NT2/D1 (cell line): ENCODE results near the gene CARD16.
"Not testable (repeated sequence)": the region's sequence is repeated elsewhere in the genome, so short reads cannot be mapped to it uniquely, and the experiment has no call there.

Experiments used
- DNase-seq: peaks from one replicate; pipeline ENCODE4 v3.0.0-alpha.2; 2011; ENCODE audit warnings: low read depth, low spot score
- H3K27me3 ChIP-seq: 2 replicates; pipeline ENCODE4 v1.6.0; 2011; ENCODE audit warnings: mild to moderate bottlenecking; ENCODE audit not compliant: insufficient read length, insufficient read depth
- H3K36me3 ChIP-seq: 2 replicates; pipeline ENCODE4 v1.6.1; 2011; ENCODE audit warnings: mild to moderate bottlenecking, low read length, mixed read lengths; ENCODE audit not compliant: insufficient read depth, insufficient read length
- H3K4me1 ChIP-seq: 2 replicates; pipeline ENCODE4 v1.5.1; 2011; ENCODE audit not compliant: insufficient read depth, insufficient read length
- H3K4me3 ChIP-seq: 2 replicates; pipeline ENCODE4 v1.5.1; 2011; ENCODE audit warnings: low read depth; ENCODE audit not compliant: insufficient read length
- H3K9ac ChIP-seq: 2 replicates; pipeline ENCODE4 v1.6.0; 2011; ENCODE audit warnings: low read depth; ENCODE audit not compliant: insufficient read length
- H3K9me3 ChIP-seq: 2 replicates; pipeline ENCODE4 v1.5.1; 2011; ENCODE audit warnings: mild to moderate bottlenecking, low read length; ENCODE audit not compliant: insufficient read depth
- SUZ12 ChIP-seq: IDR thresholded peaks from 2 replicates; pipeline ENCODE4 v1.6.1; 2011; ENCODE audit not compliant: insufficient read length, insufficient read depth; ENCODE audit errors: extremely low read depth
- YY1 ChIP-seq: IDR thresholded peaks from 2 replicates; pipeline ENCODE4 v1.6.1; 2011; ENCODE audit not compliant: insufficient read length, insufficient read depth
- ZNF274 ChIP-seq: IDR thresholded peaks from 2 replicates; pipeline ENCODE4 v1.6.1; 2011; ENCODE audit warnings: mild to moderate bottlenecking, low read depth, low read length

Gene CARD16

DNA sequence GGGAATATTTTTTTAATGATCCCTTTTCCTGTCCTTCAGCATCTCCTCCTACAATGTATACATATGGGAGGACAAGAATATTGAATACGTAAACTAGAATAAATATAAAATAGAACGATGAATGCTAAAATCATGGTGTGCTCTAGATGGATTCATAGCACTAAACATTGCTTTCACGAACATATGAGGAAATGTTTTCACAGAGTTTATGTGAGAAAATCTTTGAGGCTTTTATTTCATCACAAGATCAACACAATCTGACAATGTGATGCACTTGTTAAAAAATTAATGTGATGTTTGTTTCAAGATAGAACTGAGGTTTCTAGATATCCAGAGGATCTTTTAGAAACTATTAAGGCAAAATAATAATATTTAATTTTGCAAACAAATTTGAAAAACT lies 3.0 kb downstream of the CARD16 start:
- no peaks in the 10 kb centered on the region for H3K36me3 ChIP-seq
- no peaks in the 10 kb centered on the region for H3K9me3 ChIP-seq
- TF ChIP-seq YY1 (no peak), SUZ12 (no peak), ZNF274 (no peak)
- DNase-seq = no peak
- no peaks in the 10 kb centered on the region for H3K4me1 ChIP-seq
- no peaks in the 10 kb centered on the region for H3K27me3 ChIP-seq
- H3K9ac ChIP-seq = no peak overlapping the region
- H3K4me3 ChIP-seq = no peak overlapping the region

- Histone ChIP-seq H3K27me3 (no peaks in the 10 kb centered on the region), H3K9ac (no peak overlapping the region), H3K9me3 (no peaks in the 10 kb centered on the region), H3K36me3 (no peaks in the 10 kb centered on the region), H3K4me1 (no peaks in the 10 kb centered on the region), H3K4me3 (no peak overlapping the region)
- no peak for DNase-seq
- TF ChIP-seq ZNF274 (no peak), YY1 (no peak), SUZ12 (no peak)
Measured at GRCh38 chr11:105040703-105041102, 4.4 kb downstream of the CARD16 start.

GRCh38 chr11:105034813-105035620 lies 10.1 kb downstream of the CARD16 start, which contains the start of gene CASP1:
TSS of gene CASP1 (minus strand) at chr11:105035144. CDS start at chr11:105035113, 31 bp downstream.
- H3K4me1 ChIP-seq = no peaks in the 10 kb centered on the region
- no peak for TF ChIP-seq SUZ12
- H3K9me3 ChIP-seq = no peaks in the 10 kb centered on the region
- H3K9ac ChIP-seq = no peak within 1 kb of the TSS
- H3K4me3 ChIP-seq = no peak within 1 kb of the TSS
- DNase-seq = no peak
- no peaks in the 10 kb centered on the region for H3K27me3 ChIP-seq
- H3K36me3 ChIP-seq = no peaks in the 10 kb centered on the region

- not testable (repeated sequence) for H3K36me3 ChIP-seq, H3K4me3 ChIP-seq, H3K4me1 ChIP-seq, H3K27me3 ChIP-seq, H3K9ac ChIP-seq, H3K9me3 ChIP-seq, DNase-seq
Measured at GRCh38 chr11:105034388-105034787, 10.7 kb downstream of the CARD16 start.

GRCh38 chr11:105033781-105034180 lies 11.4 kb downstream of the CARD16 start:
- no peak for DNase-seq
- Histone ChIP-seq H3K27me3 (no peaks in the 10 kb centered on the region), H3K9ac (no peak overlapping the region), H3K4me3 (no peak overlapping the region), H3K36me3 (no peaks in the 10 kb centered on the region), H3K4me1 (no peaks in the 10 kb centered on the region), H3K9me3 (no peaks in the 10 kb centered on the region)
- TF ChIP-seq ZNF274 (no peak), SUZ12 (no peak), YY1 (no peak)

GRCh38 chr11:105033343-105033742 lies 11.8 kb downstream of the CARD16 start:
- Histone ChIP-seq H3K9me3 (no peaks in the 10 kb centered on the region), H3K4me1 (no peaks in the 10 kb centered on the region), H3K4me3 (no peak overlapping the region), H3K27me3 (no peaks in the 10 kb centered on the region), H3K36me3 (no peaks in the 10 kb centered on the region), H3K9ac (no peak overlapping the region)
- no peak for DNase-seq
- TF ChIP-seq SUZ12 = no peak
- no peak for TF ChIP-seq YY1
- no peak for TF ChIP-seq ZNF274

- Histone ChIP-seq H3K36me3 (no peaks in the 10 kb centered on the region), H3K27me3 (no peaks in the 10 kb centered on the region), H3K9ac (no peak overlapping the region), H3K9me3 (no peaks in the 10 kb centered on the region), H3K4me3 (no peak overlapping the region), H3K4me1 (no peaks in the 10 kb centered on the region)
- TF ChIP-seq ZNF274 = no peak
- TF ChIP-seq SUZ12 = no peak
- TF ChIP-seq YY1 = no peak
- DNase-seq = no peak
Measured at GRCh38 chr11:105032495-105032894, 12.6 kb downstream of the CARD16 start.
